KMS-11 (cell line): ENCODE measurements around the gene TMEM59.

Experiments
- H2AFZ ChIP-seq: fragments of 200-600 bp; sonication (generic); 2 replicates; pipeline ENCODE4 v1.6.1; 2016; ENCODE audit warnings: antibody characterized with exemption, mixed run types, low read depth
- H3K27ac ChIP-seq: fragments of 200-600 bp; sonication (generic); 2 replicates; pipeline ENCODE4 v1.6.1; 2016; ENCODE audit warnings: mild to moderate bottlenecking, mixed run types
- H3K27me3 ChIP-seq: fragments of 200-600 bp; sonication (generic); 2 replicates; pipeline ENCODE4 v1.6.1; 2017; ENCODE audit warnings: mild to moderate bottlenecking, low read depth, mixed run types, moderate library complexity; ENCODE audit not compliant: insufficient read depth
- H3K36me3 ChIP-seq: fragments of 200-600 bp; sonication (generic); 2 replicates; pipeline ENCODE4 v1.6.1; 2017; ENCODE audit warnings: mild to moderate bottlenecking, mixed run types; ENCODE audit not compliant: insufficient read depth
- H3K4me1 ChIP-seq: fragments of 200-600 bp; sonication (generic); 2 replicates; pipeline ENCODE4 v1.6.1; 2016; ENCODE audit warnings: mild to moderate bottlenecking, low read depth, mixed run types; ENCODE audit not compliant: poor library complexity, severe bottlenecking
- H3K4me2 ChIP-seq: fragments of 200-600 bp; sonication (generic); 2 replicates; pipeline ENCODE4 v1.7.0; 2016; ENCODE audit warnings: mild to moderate bottlenecking, mixed run types
- H3K4me3 ChIP-seq: fragments of 200-600 bp; sonication (generic); IDR thresholded peaks from 2 replicates; pipeline ENCODE4 v1.6.1; 2017; ENCODE audit warnings: low read depth, low read length, mixed read lengths; ENCODE audit not compliant: insufficient read depth
- H3K79me2 ChIP-seq: fragments of 200-600 bp; sonication (generic); 2 replicates; pipeline ENCODE4 v1.6.1; 2016; ENCODE audit warnings: low read depth, mixed run types; ENCODE audit not compliant: insufficient read depth
- H3K9ac ChIP-seq: fragments of 200-600 bp; sonication (generic); 2 replicates; pipeline ENCODE4 v1.6.1; 2016; ENCODE audit warnings: mild to moderate bottlenecking, mixed run types
- H4K20me1 ChIP-seq: fragments of 200-600 bp; sonication (generic); 2 replicates; pipeline ENCODE4 v1.6.1; 2016; ENCODE audit warnings: mild to moderate bottlenecking, mixed run types; ENCODE audit not compliant: insufficient read depth
- TF ChIP-seq, protein P1 (sequence below): fragments of 200-600 bp; sonication (generic); conservative IDR thresholded peaks from 2 replicates; pipeline ENCODE4 v1.6.1; 2017; ENCODE audit warnings: low read depth, mild to moderate bottlenecking, antibody characterized with exemption, low read length, moderate library complexity, mixed read lengths

Gene TMEM59

DNA sequence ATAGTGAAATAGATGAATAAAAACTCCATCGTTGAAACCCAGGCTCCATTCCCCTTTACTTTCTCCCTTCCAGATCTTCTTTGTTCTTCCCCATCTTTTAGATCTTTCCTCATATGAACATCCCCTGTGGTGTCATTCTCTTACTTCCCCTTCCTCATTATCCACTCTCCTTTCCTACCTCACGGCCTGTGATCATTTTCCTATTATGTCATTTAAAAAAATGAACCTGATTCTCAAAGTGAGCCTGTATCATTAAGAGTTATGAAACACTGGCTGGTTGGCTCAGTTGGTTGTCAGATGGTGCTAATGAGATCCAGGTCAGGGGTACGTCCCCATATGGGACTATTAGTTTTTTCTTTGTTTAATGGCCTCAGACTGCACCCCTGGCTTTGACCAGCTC is 38.7 kb upstream of the TMEM59 start:
- TF ChIP-seq, protein P1, sequence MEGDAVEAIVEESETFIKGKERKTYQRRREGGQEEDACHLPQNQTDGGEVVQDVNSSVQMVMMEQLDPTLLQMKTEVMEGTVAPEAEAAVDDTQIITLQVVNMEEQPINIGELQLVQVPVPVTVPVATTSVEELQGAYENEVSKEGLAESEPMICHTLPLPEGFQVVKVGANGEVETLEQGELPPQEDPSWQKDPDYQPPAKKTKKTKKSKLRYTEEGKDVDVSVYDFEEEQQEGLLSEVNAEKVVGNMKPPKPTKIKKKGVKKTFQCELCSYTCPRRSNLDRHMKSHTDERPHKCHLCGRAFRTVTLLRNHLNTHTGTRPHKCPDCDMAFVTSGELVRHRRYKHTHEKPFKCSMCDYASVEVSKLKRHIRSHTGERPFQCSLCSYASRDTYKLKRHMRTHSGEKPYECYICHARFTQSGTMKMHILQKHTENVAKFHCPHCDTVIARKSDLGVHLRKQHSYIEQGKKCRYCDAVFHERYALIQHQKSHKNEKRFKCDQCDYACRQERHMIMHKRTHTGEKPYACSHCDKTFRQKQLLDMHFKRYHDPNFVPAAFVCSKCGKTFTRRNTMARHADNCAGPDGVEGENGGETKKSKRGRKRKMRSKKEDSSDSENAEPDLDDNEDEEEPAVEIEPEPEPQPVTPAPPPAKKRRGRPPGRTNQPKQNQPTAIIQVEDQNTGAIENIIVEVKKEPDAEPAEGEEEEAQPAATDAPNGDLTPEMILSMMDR, result no peak
- H3K4me1 ChIP-seq, result no peaks in the 10 kb centered on the region
- no peaks in the 10 kb centered on the region for H4K20me1 ChIP-seq
- no peak overlapping the region for H3K27ac ChIP-seq
- no peaks in the 10 kb centered on the region for H3K79me2 ChIP-seq
- no peak overlapping the region for H3K4me2 ChIP-seq
- no peaks in the 10 kb centered on the region for H3K36me3 ChIP-seq
- no peak overlapping the region for H2AFZ ChIP-seq
- no peaks in the 10 kb centered on the region for H3K27me3 ChIP-seq
- H3K4me3 ChIP-seq, result no peak overlapping the region
- H3K9ac ChIP-seq, result no peak overlapping the region

DNA sequence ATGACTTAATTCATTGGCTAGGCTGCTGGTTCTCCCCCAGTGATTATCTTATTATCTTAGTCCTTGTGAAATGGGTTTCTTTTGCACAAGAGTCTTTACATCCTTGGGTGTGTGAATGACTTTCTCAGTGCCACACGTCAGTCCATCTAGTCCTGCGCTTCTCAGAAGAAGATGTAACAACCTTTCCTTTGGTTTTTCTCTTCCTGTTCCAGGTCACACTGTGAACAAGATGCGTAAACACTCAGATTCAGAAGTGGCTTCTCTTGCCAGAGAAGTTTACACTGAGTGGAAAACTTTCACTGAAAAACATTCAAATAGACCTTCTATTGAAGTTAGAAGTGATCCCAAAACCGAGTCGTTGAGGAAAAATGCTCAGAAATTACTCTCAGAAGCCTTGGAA is 35.4 kb upstream of the TMEM59 start:
- TF ChIP-seq, protein P1, result no peak
- no peaks in the 10 kb centered on the region for H4K20me1 ChIP-seq
- no peak overlapping the region for H3K4me2 ChIP-seq
- no peaks in the 10 kb centered on the region for H3K79me2 ChIP-seq
- H3K27ac ChIP-seq, result no peak overlapping the region
- H3K36me3 ChIP-seq, result no peaks in the 10 kb centered on the region
- no peak overlapping the region for H3K9ac ChIP-seq
- H3K4me1 ChIP-seq, result no peaks in the 10 kb centered on the region
- H2AFZ ChIP-seq, result no peak overlapping the region
- no peak overlapping the region for H3K4me3 ChIP-seq
- H3K27me3 ChIP-seq, result no peaks in the 10 kb centered on the region

DNA sequence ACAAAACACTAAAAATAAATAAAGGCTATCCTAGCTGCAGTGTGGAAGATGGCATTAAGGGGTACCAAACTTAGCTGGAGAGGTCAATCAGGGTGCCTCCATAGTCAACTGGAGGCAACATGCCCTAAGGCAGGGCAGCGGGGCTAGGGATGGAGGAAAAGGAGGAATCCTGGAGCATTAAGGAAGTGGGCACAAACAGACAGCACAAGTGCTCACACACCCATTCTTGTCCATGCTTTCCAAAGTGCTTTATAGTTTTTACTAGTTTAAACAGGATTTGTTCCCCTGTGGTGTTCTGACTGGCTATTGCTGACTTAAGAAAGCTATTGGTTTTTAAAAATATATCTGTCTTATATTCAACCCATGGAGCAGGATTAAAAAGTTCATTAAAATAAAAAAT is 33.8 kb upstream of the TMEM59 start:
- TF ChIP-seq, protein P1, result no peak
- Histone ChIP-seq H3K9ac (no peak overlapping the region), H3K4me3 (no peak overlapping the region), H4K20me1 (no peaks in the 10 kb centered on the region), H3K27me3 (no peaks in the 10 kb centered on the region), H2AFZ (no peak overlapping the region), H3K79me2 (no peaks in the 10 kb centered on the region), H3K36me3 (no peaks in the 10 kb centered on the region), H3K4me2 (no peak overlapping the region), H3K4me1 (no peaks in the 10 kb centered on the region), H3K27ac (no peak overlapping the region)

DNA sequence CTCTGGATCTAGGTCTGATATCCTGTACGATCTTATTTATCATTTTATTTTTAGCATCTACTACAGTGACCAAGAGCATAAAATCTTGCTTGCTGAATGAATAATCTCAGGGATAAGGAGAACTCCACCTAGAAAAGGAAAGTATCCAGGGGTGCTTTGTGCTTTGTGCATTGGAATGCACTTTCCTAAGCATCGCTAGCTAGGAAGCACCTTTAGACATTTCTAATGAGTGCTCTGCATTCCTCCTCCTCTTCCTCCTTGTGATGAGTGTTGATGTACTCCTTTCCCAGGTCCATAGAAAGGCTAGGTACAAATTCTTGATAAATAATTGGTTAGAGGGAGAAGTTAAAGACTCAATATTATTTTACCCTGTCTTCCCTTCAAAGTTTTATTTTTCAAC is 31.8 kb upstream of the TMEM59 start:
- no peak overlapping the region for H3K9ac ChIP-seq
- no peak overlapping the region for H3K27ac ChIP-seq
- no peak overlapping the region for H3K4me2 ChIP-seq
- H3K27me3 ChIP-seq, result no peaks in the 10 kb centered on the region
- H2AFZ ChIP-seq, result no peak overlapping the region
- no peaks in the 10 kb centered on the region for H4K20me1 ChIP-seq
- H3K79me2 ChIP-seq, result no peaks in the 10 kb centered on the region
- H3K4me1 ChIP-seq, result no peaks in the 10 kb centered on the region
- H3K36me3 ChIP-seq, result no peaks in the 10 kb centered on the region
- H3K4me3 ChIP-seq, result no peak overlapping the region
- TF ChIP-seq, protein P1, result no peak
